ENCODE results near the gene HPRT1. TPM values are rescaled to one million over a fixed set of nuclear protein-coding genes. Genes with fewer than 3 reads are reported as not detected.

The HPRT1 gene
- total and polyA plus RNA-seq, 4 donors: 18.8 to 32.3 (median 27.1) TPM

DNA sequence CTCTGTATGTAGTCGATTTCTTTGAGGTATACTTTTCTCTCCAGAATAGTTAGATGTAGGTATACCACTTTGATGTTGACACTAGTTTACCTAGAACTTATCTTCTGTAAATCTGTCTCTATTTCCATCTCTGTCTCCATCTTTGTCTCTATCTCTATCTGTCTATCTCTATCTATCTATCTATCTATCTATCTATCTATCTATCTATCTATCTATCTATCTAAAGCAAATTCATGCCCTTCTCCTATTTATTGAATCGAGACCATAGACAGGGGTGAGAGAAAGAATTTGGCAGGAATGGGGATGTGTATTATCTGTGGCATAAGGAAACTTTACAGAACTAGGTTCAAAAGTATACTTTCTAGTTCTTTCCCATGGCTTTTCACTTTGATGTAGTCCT is 21.4 kb downstream of the HPRT1 start:
- Histone ChIP-seq H3K27me3 (ENCODE audit: control insufficient read depth in 1 of 2, insufficient read depth in 2 of 2, low read length in 1 of 2) (no peaks in the 10 kb centered on the region), H3K4me3 (ENCODE audit: low read length in 2 of 2) (no peak overlapping the region), H3K27ac (ENCODE audit: low read depth in 1 of 2, low read length in 2 of 2) (no peak overlapping the region), H3K4me1 (ENCODE audit: control insufficient read depth in 1 of 2, insufficient read depth in 2 of 2, low read length in 2 of 2) (no peaks in the 10 kb centered on the region), H3K36me3 (ENCODE audit: control insufficient read depth in 1 of 2, insufficient read depth in 2 of 2, low read length in 1 of 2) (no peaks in the 10 kb centered on the region), H3K9me3 (ENCODE audit: control insufficient read depth, low read length) (no peaks in the 10 kb centered on the region)
- DNase-seq (no peak), ATAC-seq (ENCODE audit: low FRiP score) (no peak)
- intact Hi-C loops (cut with DNase I): loop anchor here (10.0 kb wide), 1 partner anchor 303 kb away; no protein-coding TSS in a partner anchor
- WGBS, 2 donors: 62 to 91% methylated on average over 2 of the region's 2 CpGs

DNA sequence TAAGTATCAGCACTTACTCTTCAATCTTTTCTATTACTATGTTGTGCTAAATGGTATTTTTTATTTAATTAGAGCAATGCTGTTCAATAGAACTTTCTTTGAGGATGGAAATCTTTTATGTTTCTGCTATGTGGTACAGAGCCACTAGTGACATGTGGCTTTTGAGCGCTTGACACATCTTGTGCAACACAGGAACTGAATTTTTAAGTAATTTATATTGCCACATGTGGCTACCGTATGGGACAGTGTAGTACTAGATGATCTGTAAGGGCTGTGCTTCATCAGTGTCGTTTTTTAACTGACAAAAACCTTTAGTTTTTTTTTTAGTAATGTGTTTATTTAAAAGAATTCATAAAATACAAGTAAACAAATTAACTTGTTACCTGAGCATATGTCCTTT is 22.4 kb downstream of the HPRT1 start:
- WGBS, 2 donors: 70 to 80% methylated on average over 3 of the region's 3 CpGs
- Histone ChIP-seq H3K9me3 (ENCODE audit: control insufficient read depth, low read length) (no peaks in the 10 kb centered on the region), H3K4me1 (ENCODE audit: control insufficient read depth in 1 of 2, insufficient read depth in 2 of 2, low read length in 2 of 2) (no peaks in the 10 kb centered on the region), H3K4me3 (ENCODE audit: low read length in 2 of 2) (no peak overlapping the region), H3K27me3 (ENCODE audit: control insufficient read depth in 1 of 2, insufficient read depth in 2 of 2, low read length in 1 of 2) (no peaks in the 10 kb centered on the region), H3K27ac (ENCODE audit: low read depth in 1 of 2, low read length in 2 of 2) (no peak overlapping the region), H3K36me3 (ENCODE audit: control insufficient read depth in 1 of 2, insufficient read depth in 2 of 2, low read length in 1 of 2) (no peaks in the 10 kb centered on the region)
- DNase-seq (no peak), ATAC-seq (ENCODE audit: low FRiP score) (no peak)
- intact Hi-C loops (cut with DNase I): loop anchor here (10.0 kb wide), 1 partner anchor 302 kb away; no protein-coding TSS in a partner anchor

DNA sequence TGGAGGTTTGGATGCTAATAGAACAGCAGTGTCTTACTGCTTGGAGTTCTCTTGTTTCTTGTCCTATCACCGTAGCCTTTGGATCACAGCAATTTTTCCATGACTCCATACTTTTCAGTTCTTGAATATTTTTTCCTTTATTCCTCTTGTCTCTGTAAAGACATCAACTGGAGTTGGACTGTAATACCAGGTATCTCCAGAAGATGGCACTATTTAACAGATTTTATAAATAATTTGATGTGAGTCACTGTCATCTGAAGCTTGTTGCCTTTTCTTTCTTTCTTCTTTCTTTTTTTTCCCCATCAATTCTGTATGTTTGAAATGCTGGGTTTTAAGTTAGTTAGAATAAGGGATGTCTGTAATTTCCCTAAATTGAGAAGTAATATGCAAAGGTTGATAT is 24.1 kb downstream of the HPRT1 start:
- H3K9me3 ChIP-seq (ENCODE audit: control insufficient read depth, low read length): no peaks in the 10 kb centered on the region
- no peaks in the 10 kb centered on the region for H3K4me1 ChIP-seq (ENCODE audit: control insufficient read depth in 1 of 2, insufficient read depth in 2 of 2, low read length in 2 of 2)
- no peaks in the 10 kb centered on the region for H3K27me3 ChIP-seq (ENCODE audit: control insufficient read depth in 1 of 2, insufficient read depth in 2 of 2, low read length in 1 of 2)
- no peaks in the 10 kb centered on the region for H3K36me3 ChIP-seq (ENCODE audit: control insufficient read depth in 1 of 2, insufficient read depth in 2 of 2, low read length in 1 of 2)
- intact Hi-C loops (cut with DNase I): loop anchor here (10.0 kb wide), 1 partner anchor 301 kb away; no protein-coding TSS in a partner anchor
- no peak overlapping the region for H3K27ac ChIP-seq (ENCODE audit: low read depth in 1 of 2, low read length in 2 of 2)
- DNase-seq: no peak
- ATAC-seq (ENCODE audit: low FRiP score): no peak
- H3K4me3 ChIP-seq (ENCODE audit: low read length in 2 of 2): no peak overlapping the region
- WGBS, 2 donors: 53 to 65% methylated on average over 1 of the region's 1 CpG

DNA sequence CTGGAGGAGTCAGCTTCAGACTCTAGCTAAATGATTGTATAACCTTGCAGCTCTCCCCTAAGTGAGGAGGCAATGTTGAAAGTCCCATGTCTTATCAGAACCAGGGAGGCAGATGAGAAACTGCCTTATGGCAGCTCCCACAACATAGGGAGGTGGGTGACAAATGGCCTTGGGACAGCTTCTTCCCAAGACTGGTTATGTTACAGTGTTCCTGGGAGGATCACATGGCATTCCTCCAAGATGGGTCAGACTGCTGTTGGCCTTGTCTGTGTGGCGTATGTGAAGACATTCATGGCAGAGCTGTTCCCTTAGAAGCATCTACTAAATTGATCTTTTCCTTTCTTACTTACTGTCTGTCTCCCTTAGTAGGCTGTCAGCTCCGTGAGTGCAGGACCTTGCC is 42.0 kb downstream of the HPRT1 start:
- Histone ChIP-seq H3K9me3 (ENCODE audit: control insufficient read depth, low read length) (no peaks in the 10 kb centered on the region), H3K4me3 (ENCODE audit: low read length in 2 of 2) (no peak overlapping the region), H3K27ac (ENCODE audit: low read depth in 1 of 2, low read length in 2 of 2) (no peak overlapping the region), H3K36me3 (ENCODE audit: control insufficient read depth in 1 of 2, insufficient read depth in 2 of 2, low read length in 1 of 2) (no peaks in the 10 kb centered on the region), H3K4me1 (ENCODE audit: control insufficient read depth in 1 of 2, insufficient read depth in 2 of 2, low read length in 2 of 2) (no peaks in the 10 kb centered on the region), H3K27me3 (ENCODE audit: control insufficient read depth in 1 of 2, insufficient read depth in 2 of 2, low read length in 1 of 2) (no peaks in the 10 kb centered on the region)
- WGBS, 2 donors: 77 to 94% methylated on average over 2 of the region's 2 CpGs
- no peak for DNase-seq
- intact Hi-C loops (cut with DNase I): no loop called here
- no peak for ATAC-seq (ENCODE audit: low FRiP score)

DNA sequence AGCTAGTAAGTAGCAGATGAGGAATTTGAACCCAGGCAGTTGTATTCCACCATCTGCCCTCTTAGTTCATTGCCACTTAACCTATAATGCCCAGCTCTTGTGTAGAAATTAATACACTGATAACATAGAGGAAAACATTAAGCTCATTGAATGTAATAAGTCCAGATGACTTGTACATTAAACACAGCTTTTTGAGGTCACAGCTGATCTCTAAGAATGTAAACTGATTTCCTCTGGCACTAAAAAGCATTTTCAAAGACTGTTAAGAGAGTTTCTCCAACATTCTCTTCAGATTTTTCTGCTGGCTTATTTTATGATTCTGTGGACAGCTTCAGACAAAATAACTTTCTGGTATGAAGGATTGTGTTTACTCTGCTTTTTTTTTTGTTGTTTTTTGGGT is 42.7 kb downstream of the HPRT1 start:
- intact Hi-C loops (cut with DNase I): no loop called here
- no peak for ATAC-seq (ENCODE audit: low FRiP score)
- H3K9me3 ChIP-seq (ENCODE audit: control insufficient read depth, low read length): no peaks in the 10 kb centered on the region

DNA sequence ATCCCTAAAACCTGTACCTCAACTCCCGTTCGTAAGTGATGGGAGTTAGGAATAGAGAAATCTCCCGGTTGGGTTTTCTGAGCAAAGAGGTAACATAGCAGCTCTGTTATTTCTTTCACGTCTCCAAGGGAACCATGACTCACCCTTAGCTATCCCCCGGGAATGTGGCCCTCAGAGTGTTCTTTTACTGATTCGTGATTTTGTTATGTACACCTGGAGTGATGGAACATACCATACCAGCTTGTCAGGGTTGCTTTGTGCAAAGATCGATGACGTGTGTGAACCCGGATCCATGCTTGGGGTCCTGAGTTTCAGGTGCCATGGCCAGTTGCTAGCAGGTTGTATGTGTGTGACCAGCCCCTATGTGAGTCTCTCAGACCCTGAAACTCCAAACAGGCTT is 52.6 kb downstream of the HPRT1 start:
- intact Hi-C loops (cut with DNase I): loop anchor here in 1 of 2 donors (10.0 kb wide), 1 partner anchor 272 kb away; no protein-coding TSS in a partner anchor
- no peak overlapping the region for H3K27ac ChIP-seq (ENCODE audit: low read depth in 1 of 2, low read length in 2 of 2)
- no peak overlapping the region for H3K4me3 ChIP-seq (ENCODE audit: low read length in 2 of 2)
- no peaks in the 10 kb centered on the region for H3K9me3 ChIP-seq (ENCODE audit: control insufficient read depth, low read length)
- 57 to 65% methylated on average over 9 of the region's 9 CpGs for WGBS, 2 donors
- no peaks in the 10 kb centered on the region for H3K27me3 ChIP-seq (ENCODE audit: control insufficient read depth in 1 of 2, insufficient read depth in 2 of 2, low read length in 1 of 2)
- no peaks in the 10 kb centered on the region for H3K36me3 ChIP-seq (ENCODE audit: control insufficient read depth in 1 of 2, insufficient read depth in 2 of 2, low read length in 1 of 2)
- no peak for ATAC-seq (ENCODE audit: low FRiP score)
- no peak for DNase-seq
- H3K4me1 ChIP-seq (ENCODE audit: control insufficient read depth in 1 of 2, insufficient read depth in 2 of 2, low read length in 2 of 2): no peaks in the 10 kb centered on the region

More for the DNA sequence above, 42.7 kb downstream of the HPRT1 start:
- DNase-seq: no peak
- H3K36me3 ChIP-seq (ENCODE audit: control insufficient read depth in 1 of 2, insufficient read depth in 2 of 2, low read length in 1 of 2): no peaks in the 10 kb centered on the region
- no peak overlapping the region for H3K27ac ChIP-seq (ENCODE audit: low read depth in 1 of 2, low read length in 2 of 2)
- no peaks in the 10 kb centered on the region for H3K4me1 ChIP-seq (ENCODE audit: control insufficient read depth in 1 of 2, insufficient read depth in 2 of 2, low read length in 2 of 2)
- H3K27me3 ChIP-seq (ENCODE audit: control insufficient read depth in 1 of 2, insufficient read depth in 2 of 2, low read length in 1 of 2): no peaks in the 10 kb centered on the region
- H3K4me3 ChIP-seq (ENCODE audit: low read length in 2 of 2): no peak overlapping the region

DNA sequence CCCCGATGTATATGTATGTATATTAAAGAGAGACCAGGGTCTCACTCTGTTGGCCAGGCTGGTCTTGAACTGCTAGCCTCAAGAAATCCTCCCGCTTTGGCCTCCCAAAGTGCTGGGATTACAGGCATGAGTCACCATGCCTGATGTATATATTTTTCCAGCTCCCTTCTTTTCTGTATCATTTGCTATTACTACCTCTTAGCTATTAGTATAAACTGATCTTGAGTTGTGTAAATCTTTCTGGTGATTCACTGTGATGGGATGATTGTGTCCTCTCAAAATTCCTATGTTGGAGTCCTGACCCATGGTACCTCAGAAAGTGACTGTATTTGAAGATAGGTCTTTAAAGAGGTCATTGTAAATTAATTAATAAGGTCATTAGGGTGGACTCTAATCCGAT is 53.1 kb downstream of the HPRT1 start:
- ATAC-seq (ENCODE audit: low FRiP score) (no peak), DNase-seq (no peak)
- Histone ChIP-seq H3K9me3 (ENCODE audit: control insufficient read depth, low read length) (no peaks in the 10 kb centered on the region), H3K27ac (ENCODE audit: low read depth in 1 of 2, low read length in 2 of 2) (no peak overlapping the region), H3K27me3 (ENCODE audit: control insufficient read depth in 1 of 2, insufficient read depth in 2 of 2, low read length in 1 of 2) (no peaks in the 10 kb centered on the region), H3K4me3 (ENCODE audit: low read length in 2 of 2) (no peak overlapping the region), H3K36me3 (ENCODE audit: control insufficient read depth in 1 of 2, insufficient read depth in 2 of 2, low read length in 1 of 2) (no peaks in the 10 kb centered on the region), H3K4me1 (ENCODE audit: control insufficient read depth in 1 of 2, insufficient read depth in 2 of 2, low read length in 2 of 2) (no peaks in the 10 kb centered on the region)
- WGBS, 2 donors: 74 to 99% methylated on average over 3 of the region's 3 CpGs
- intact Hi-C loops (cut with DNase I): loop anchor here in 1 of 2 donors (10.0 kb wide), 1 partner anchor 272 kb away; no protein-coding TSS in a partner anchor

DNA sequence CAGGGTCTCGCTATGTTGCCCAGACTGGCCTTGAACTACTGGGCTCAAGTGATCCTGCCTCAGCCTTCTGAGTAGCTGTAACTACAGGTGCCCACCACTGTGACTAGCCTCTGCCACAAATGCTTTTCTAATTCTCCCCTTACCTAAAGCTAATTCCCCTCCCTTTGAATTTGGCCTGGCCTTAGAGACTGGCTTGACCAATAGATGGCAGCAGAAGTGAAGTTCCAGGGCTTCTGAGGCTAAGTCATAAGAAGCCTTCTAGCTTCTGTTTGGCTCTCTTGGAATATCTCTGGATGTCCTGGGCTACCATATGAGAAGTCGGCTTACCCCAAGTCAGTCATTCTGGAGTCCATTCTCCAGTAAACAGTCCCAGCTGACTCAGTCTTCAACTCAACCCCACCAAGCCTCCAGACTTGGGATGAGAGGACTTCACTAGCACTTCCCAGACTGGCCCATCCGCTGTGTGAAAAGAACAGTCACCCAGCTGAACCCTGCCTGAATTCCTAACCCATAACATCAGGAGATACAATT is 61.0 kb downstream of the HPRT1 start:
- H3K27ac ChIP-seq (ENCODE audit: low read depth in 1 of 2, low read length in 2 of 2): no peak overlapping the region
- peak; percentile 63 for ATAC-seq (ENCODE audit: low FRiP score)

DNA sequence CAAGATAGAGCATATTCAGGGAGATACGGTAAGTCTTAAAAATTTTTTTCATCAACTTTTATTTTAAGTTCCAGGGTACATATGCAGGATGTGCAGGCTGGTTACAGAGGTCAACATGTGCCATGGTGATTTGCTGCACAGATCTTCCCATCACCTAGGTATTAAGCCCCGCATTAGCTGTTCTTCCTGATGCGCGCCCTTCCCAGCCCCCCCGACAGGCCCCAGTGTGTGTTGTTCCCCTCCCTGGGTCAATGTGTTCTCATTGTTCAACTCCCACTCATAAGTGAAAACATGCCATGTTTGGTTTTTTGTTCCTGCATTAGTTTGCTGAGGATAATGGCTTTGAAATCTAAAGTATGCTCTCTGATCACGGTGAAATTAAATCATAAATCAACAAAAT is 64.2 kb downstream of the HPRT1 start:
- WGBS, 2 donors: 91 to 94% methylated on average over 6 of the region's 6 CpGs
- no peaks in the 10 kb centered on the region for H3K9me3 ChIP-seq (ENCODE audit: control insufficient read depth, low read length)
- H3K4me1 ChIP-seq (ENCODE audit: control insufficient read depth in 1 of 2, insufficient read depth in 2 of 2, low read length in 2 of 2): no peaks in the 10 kb centered on the region
- intact Hi-C loops (cut with DNase I): loop anchor here in 1 of 2 donors (10.0 kb wide), 1 partner anchor 231 kb away; no protein-coding TSS in a partner anchor
- no peaks in the 10 kb centered on the region for H3K36me3 ChIP-seq (ENCODE audit: control insufficient read depth in 1 of 2, insufficient read depth in 2 of 2, low read length in 1 of 2)
- ATAC-seq (ENCODE audit: low FRiP score) (no peak), DNase-seq (no peak)
- no peak overlapping the region for H3K27ac ChIP-seq (ENCODE audit: low read depth in 1 of 2, low read length in 2 of 2)
- H3K4me3 ChIP-seq (ENCODE audit: low read length in 2 of 2): no peak overlapping the region
- no peaks in the 10 kb centered on the region for H3K27me3 ChIP-seq (ENCODE audit: control insufficient read depth in 1 of 2, insufficient read depth in 2 of 2, low read length in 1 of 2)

More for the DNA sequence above, 61.0 kb downstream of the HPRT1 start:
- H3K9me3 ChIP-seq (ENCODE audit: control insufficient read depth, low read length): no peaks in the 10 kb centered on the region
- no peak for DNase-seq
- 70 to 85% methylated on average over 3 of the region's 3 CpGs for WGBS, 2 donors
- no peak overlapping the region for H3K4me3 ChIP-seq (ENCODE audit: low read length in 2 of 2)
- intact Hi-C loops (cut with DNase I): loop anchor here in 1 of 2 donors (10.0 kb wide), 1 partner anchor 234 kb away; no protein-coding TSS in a partner anchor
- H3K4me1 ChIP-seq (ENCODE audit: control insufficient read depth in 1 of 2, insufficient read depth in 2 of 2, low read length in 2 of 2): no peaks in the 10 kb centered on the region
- H3K36me3 ChIP-seq (ENCODE audit: control insufficient read depth in 1 of 2, insufficient read depth in 2 of 2, low read length in 1 of 2): no peaks in the 10 kb centered on the region
- H3K27me3 ChIP-seq (ENCODE audit: control insufficient read depth in 1 of 2, insufficient read depth in 2 of 2, low read length in 1 of 2): no peaks in the 10 kb centered on the region

Measured in aorta (tissue), 5 donors.